Left lung (tissue), 10 donors: ENCODE measurements around the gene ADAMTSL1. TPM values are rescaled to one million over a fixed set of nuclear protein-coding genes. Genes with fewer than 3 reads are reported as not detected.

ENCODE experiments used
- ATAC-seq: fragments of 200-7000 bp; cut with Tn5 transposase; one replicate; pipeline ENCODE4 v1.9.1; 2020; ENCODE audit warnings: moderate library complexity
- DNase-seq, 4 donors: peaks; one replicate each; pipeline ENCODE4 v3.0.0-alpha.2; 2013 to 2020
- H3K27ac ChIP-seq, 2 donors: fragments of 200-600 bp; sonication (generic) in 1 of 2; one replicate each; pipeline versions ENCODE4 v1.5.0 to v1.8.0; 2020 to 2021
- H3K27me3 ChIP-seq, 2 donors: fragments of 200-600 bp; sonication (generic) in 1 of 2; one replicate each; pipeline versions ENCODE4 v1.5.0 to v1.8.0; 2020 to 2021
- H3K36me3 ChIP-seq, 2 donors: fragments of 200-600 bp; sonication (generic) in 1 of 2; one replicate each; pipeline versions ENCODE4 v1.5.0 to v1.8.0; 2020 to 2021
- H3K4me1 ChIP-seq, 2 donors: fragments of 200-600 bp; one replicate each; pipeline ENCODE4 v1.8.0; 2021
- H3K4me3 ChIP-seq, 2 donors: fragments of 200-600 bp; sonication (generic) in 1 of 2; one replicate each; pipeline versions ENCODE4 v1.5.0 to v1.8.0; 2020 to 2021; ENCODE audit warnings: mild to moderate bottlenecking in 1 of 2
- H3K9me3 ChIP-seq, 2 donors: fragments of 200-600 bp; sonication (generic) in 1 of 2; one replicate each; pipeline versions ENCODE4 v1.5.0 to v1.8.0; 2020 to 2021
- CTCF ChIP-seq, 2 donors: fragments of 200-600 bp; sonication (generic) in 1 of 2; IDR thresholded peaks; one replicate each; pipeline versions ENCODE4 v1.5.0 to v1.8.0; 2021; ENCODE audit warnings: antibody characterized with exemption in 2 of 2
- intact Hi-C, 2 donors: fragments of 100-400 bp; cut with DNase I; formaldehyde crosslinking; loops; one replicate each; pipeline versions ENCODE4 v1.11.2 to v1.14.2; 2022
- polyA plus RNA-seq, 6 donors: library from polyadenylated mRNA; unstranded; fragments of 120-200 nt; gene quantifications; one replicate each; pipeline ENCODE4 v1.2.1, GENCODE V29; 2013; ENCODE audit not compliant: insufficient read length in 6 of 6
- total RNA-seq, 2 donors: library from RNA; stranded (reverse); fragmentation: NEBNext Ultra II Directional; extraction: Animal tissue kit (Norgen Biotek cat#: 25700); gene quantifications; one replicate each; pipeline ENCODE4 v1.2.1, GENCODE V29; 2021
- donor health status: DM: no; HTN: yes; CAD: no.
- donor health status: DM: no; HTN: no; CAD: no.

The ADAMTSL1 gene
- total and polyA plus RNA-seq, 8 donors, result 3.0 to 28.1 (median 17.9) TPM

GRCh38 chr9:18474783-18475182 lies 830 bp downstream of the ADAMTSL1 start:
- TF ChIP-seq CTCF (IDR thresholded peaks at IDR 0.05), result no peak
- Histone ChIP-seq H3K27ac (no peak overlapping the region), H3K36me3 (no peaks in the 10 kb centered on the region), H3K9me3 (no peaks in the 10 kb centered on the region), H3K4me1 (no peaks in the 10 kb centered on the region), H3K27me3 (no peaks in the 10 kb centered on the region), H3K4me3 (no peak overlapping the region)
- intact Hi-C loops, result no loop called here
- ATAC-seq (no peak), DNase-seq (no peak)

GRCh38 chr9:18477121-18477660 lies 3.2 kb downstream of the ADAMTSL1 start:
- Histone ChIP-seq H3K9me3 (no peaks in the 10 kb centered on the region), H3K27ac (no peak overlapping the region), H3K36me3 (no peaks in the 10 kb centered on the region), H3K4me3 (no peak overlapping the region), H3K4me1 (no peaks in the 10 kb centered on the region), H3K27me3 (no peaks in the 10 kb centered on the region)
- DNase-seq (no peak), ATAC-seq (no peak)
- intact Hi-C loops, result no loop called here
- TF ChIP-seq CTCF (IDR thresholded peaks at IDR 0.05), result no peak

GRCh38 chr9:18477719-18478118 lies 3.8 kb downstream of the ADAMTSL1 start:
- Histone ChIP-seq H3K4me3 (no peak overlapping the region), H3K9me3 (no peaks in the 10 kb centered on the region), H3K27ac (no peak overlapping the region), H3K4me1 (no peaks in the 10 kb centered on the region), H3K27me3 (no peaks in the 10 kb centered on the region), H3K36me3 (no peaks in the 10 kb centered on the region)
- no peak for DNase-seq
- TF ChIP-seq CTCF (IDR thresholded peaks at IDR 0.05), result no peak
- ATAC-seq, result no peak
- intact Hi-C loops, result no loop called here

GRCh38 chr9:18478501-18479361 lies 4.8 kb downstream of the ADAMTSL1 start:
- ATAC-seq (no peak), DNase-seq (no peak)
- Histone ChIP-seq H3K27ac (no peak overlapping the region), H3K27me3 (no peaks in the 10 kb centered on the region), H3K9me3 (no peaks in the 10 kb centered on the region), H3K4me3 (no peak overlapping the region), H3K4me1 (no peaks in the 10 kb centered on the region), H3K36me3 (no peaks in the 10 kb centered on the region)
- no peak for TF ChIP-seq CTCF (IDR thresholded peaks at IDR 0.05)
- intact Hi-C loops, result no loop called here

GRCh38 chr9:18479405-18479804 lies 5.5 kb downstream of the ADAMTSL1 start:
- H3K27ac ChIP-seq, result no peak overlapping the region
- intact Hi-C loops, result no loop called here

More at GRCh38 chr9:18479405-18479804, 5.5 kb downstream of the ADAMTSL1 start:
- no peak for ATAC-seq
- H3K4me1 ChIP-seq, result no peaks in the 10 kb centered on the region
- H3K9me3 ChIP-seq, result no peaks in the 10 kb centered on the region
- no peak overlapping the region for H3K4me3 ChIP-seq
- H3K36me3 ChIP-seq, result no peaks in the 10 kb centered on the region
- DNase-seq, result no peak
- no peak for TF ChIP-seq CTCF (IDR thresholded peaks at IDR 0.05)
- no peaks in the 10 kb centered on the region for H3K27me3 ChIP-seq
